ENCODE data around the gene ARPP21.

ARPP21 gene

DNA sequence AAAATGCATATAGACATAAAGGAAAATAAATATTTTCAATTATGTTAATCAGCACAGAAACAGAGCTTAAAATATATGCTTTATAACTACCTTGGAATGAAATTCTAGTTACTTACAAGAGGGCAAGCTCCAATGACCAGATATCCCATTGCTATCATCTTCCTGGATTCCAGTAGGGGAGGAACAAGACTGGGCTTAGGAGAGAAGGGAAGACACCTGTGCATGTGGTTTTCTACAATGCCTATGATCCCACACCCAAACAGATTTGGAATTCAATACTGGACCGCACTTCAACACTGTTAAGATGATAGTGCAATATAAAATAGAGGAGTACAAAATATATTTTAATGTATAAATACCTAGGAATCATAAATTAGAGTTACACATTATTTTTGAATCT, 79.6 kb downstream of the ARPP21 start:
- H3K4me1 ChIP-seq (ENCODE audit: control insufficient read depth, insufficient read depth, low read length), result no peaks in the 10 kb centered on the region
- H3K9me3 ChIP-seq (replicated peaks; ENCODE audit: low read length), result no peaks in the 10 kb centered on the region
- H3K4me2 ChIP-seq (ENCODE audit: low read length), result no peak overlapping the region
- H3K9ac ChIP-seq (ENCODE audit: low read depth, low read length), result no peak overlapping the region
- no peak overlapping the region for H3K4me3 ChIP-seq (ENCODE audit: low read length)
- H3K36me3 ChIP-seq (ENCODE audit: insufficient read depth, low read length), result no peaks in the 10 kb centered on the region
- no peaks in the 10 kb centered on the region for H3K27me3 ChIP-seq (ENCODE audit: control insufficient read depth, insufficient read depth, low read length)

DNA sequence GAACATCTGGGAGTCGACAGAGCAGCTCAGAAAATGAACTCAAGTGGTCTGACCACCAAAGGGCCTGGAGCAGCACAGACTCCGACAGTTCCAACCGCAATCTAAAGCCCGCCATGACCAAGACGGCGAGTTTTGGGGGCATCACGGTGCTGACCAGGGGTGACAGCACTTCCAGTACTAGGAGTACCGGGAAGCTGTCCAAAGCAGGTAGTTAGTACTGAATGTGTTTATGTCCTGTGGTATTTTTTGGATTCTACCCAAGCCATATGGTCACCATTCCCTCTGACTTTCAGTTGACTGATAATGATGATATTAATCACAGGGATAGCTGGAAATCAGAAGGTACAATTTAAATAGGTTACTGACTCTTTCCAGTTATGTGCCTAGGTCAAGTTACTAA, 82.3 kb downstream of the ARPP21 start:
- Histone ChIP-seq H3K4me2 (ENCODE audit: low read length) (no peak overlapping the region), H3K9me3 (replicated peaks; ENCODE audit: low read length) (no peaks in the 10 kb centered on the region), H3K27me3 (ENCODE audit: control insufficient read depth, insufficient read depth, low read length) (no peaks in the 10 kb centered on the region), H3K36me3 (ENCODE audit: insufficient read depth, low read length) (no peaks in the 10 kb centered on the region), H3K4me3 (ENCODE audit: low read length) (no peak overlapping the region), H3K9ac (ENCODE audit: low read depth, low read length) (no peak overlapping the region), H3K4me1 (ENCODE audit: control insufficient read depth, insufficient read depth, low read length) (no peaks in the 10 kb centered on the region)

DNA sequence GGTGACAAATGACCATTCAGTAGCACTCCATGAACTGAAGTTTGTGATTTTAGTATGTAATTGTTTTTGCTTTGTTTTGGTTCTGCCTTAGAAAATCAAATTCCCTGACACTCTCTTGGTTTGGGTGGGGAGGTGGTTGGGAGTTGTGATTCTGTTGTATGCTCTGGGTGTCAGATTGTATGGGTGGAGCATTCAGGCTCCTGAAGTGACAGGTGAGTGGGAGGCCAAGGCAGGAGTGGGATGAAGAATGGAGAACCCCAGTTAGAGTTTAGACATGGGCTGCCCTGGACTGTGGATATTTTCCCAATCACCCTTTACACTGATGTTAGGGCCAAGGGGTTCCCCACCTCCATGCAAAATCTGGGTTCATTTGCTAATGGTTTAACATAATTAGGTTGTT, 83.6 kb downstream of the ARPP21 start:
- Histone ChIP-seq H3K4me3 (ENCODE audit: low read length) (no peak overlapping the region), H3K27me3 (ENCODE audit: control insufficient read depth, insufficient read depth, low read length) (no peaks in the 10 kb centered on the region)

DNA sequence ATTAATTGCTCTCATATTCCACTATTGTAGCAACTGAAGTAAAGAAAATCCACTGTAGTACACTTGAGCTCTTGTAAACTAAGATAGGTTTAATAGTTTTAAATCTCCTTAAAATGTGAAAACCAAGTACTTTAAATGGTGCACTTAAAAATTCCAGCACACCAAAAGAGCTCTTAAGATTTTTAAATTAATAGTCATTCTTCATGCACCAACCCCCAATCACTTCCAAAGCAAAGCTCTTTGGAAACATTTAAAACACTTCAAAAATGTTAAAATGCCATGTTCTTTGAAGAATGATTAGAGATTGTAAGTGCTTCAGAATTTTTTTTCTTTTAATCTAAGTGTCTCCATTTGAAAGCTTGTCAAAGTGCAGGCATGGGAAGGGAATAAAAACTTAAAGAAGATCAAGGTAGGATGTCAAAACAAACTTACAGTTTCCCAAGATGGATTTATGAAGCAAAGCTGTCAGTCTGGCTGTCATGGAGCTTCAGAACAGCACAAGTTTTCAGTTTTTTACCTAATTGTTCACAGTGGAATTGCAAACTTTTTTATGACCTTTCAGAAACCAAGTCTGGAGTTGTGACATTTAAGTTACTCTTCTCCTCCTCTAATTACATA, 84.3 kb downstream of the ARPP21 start:
- Histone ChIP-seq H3K9ac (ENCODE audit: low read depth, low read length) (no peak overlapping the region), H3K4me3 (ENCODE audit: low read length) (no peak overlapping the region), H3K4me2 (ENCODE audit: low read length) (no peak overlapping the region), H3K36me3 (ENCODE audit: insufficient read depth, low read length) (no peaks in the 10 kb centered on the region), H3K4me1 (ENCODE audit: control insufficient read depth, insufficient read depth, low read length) (no peaks in the 10 kb centered on the region), H3K9me3 (replicated peaks; ENCODE audit: low read length) (no peaks in the 10 kb centered on the region), H3K27me3 (ENCODE audit: control insufficient read depth, insufficient read depth, low read length) (no peaks in the 10 kb centered on the region)

More for the DNA sequence above, 83.6 kb downstream of the ARPP21 start:
- H3K9ac ChIP-seq (ENCODE audit: low read depth, low read length), result no peak overlapping the region
- H3K36me3 ChIP-seq (ENCODE audit: insufficient read depth, low read length), result no peaks in the 10 kb centered on the region
- H3K9me3 ChIP-seq (replicated peaks; ENCODE audit: low read length), result no peaks in the 10 kb centered on the region
- no peaks in the 10 kb centered on the region for H3K4me1 ChIP-seq (ENCODE audit: control insufficient read depth, insufficient read depth, low read length)
- no peak overlapping the region for H3K4me2 ChIP-seq (ENCODE audit: low read length)

DNA sequence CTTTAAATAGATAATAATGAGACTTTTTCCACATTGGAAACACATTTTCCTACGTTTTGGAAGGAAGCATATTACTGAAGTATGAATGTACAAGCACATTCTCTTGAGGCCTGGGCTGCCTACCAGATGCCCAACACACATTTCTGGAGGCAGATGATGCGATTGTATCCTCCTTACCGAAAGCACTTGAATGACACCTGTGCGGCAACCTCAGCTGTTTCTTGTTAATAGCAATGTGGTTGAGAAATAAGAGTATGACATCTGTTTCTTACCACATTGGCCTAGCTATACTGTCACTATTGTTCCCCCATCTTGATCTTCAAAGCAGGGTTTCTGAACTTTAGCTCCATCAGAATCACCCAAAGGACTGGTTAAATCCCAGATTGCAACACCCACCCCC, 84.8 kb downstream of the ARPP21 start:
- Histone ChIP-seq H3K4me1 (ENCODE audit: control insufficient read depth, insufficient read depth, low read length) (no peaks in the 10 kb centered on the region), H3K27me3 (ENCODE audit: control insufficient read depth, insufficient read depth, low read length) (no peaks in the 10 kb centered on the region), H3K9me3 (replicated peaks; ENCODE audit: low read length) (no peaks in the 10 kb centered on the region), H3K4me2 (ENCODE audit: low read length) (no peak overlapping the region), H3K9ac (ENCODE audit: low read depth, low read length) (no peak overlapping the region), H3K36me3 (ENCODE audit: insufficient read depth, low read length) (no peaks in the 10 kb centered on the region), H3K4me3 (ENCODE audit: low read length) (no peak overlapping the region)

DNA sequence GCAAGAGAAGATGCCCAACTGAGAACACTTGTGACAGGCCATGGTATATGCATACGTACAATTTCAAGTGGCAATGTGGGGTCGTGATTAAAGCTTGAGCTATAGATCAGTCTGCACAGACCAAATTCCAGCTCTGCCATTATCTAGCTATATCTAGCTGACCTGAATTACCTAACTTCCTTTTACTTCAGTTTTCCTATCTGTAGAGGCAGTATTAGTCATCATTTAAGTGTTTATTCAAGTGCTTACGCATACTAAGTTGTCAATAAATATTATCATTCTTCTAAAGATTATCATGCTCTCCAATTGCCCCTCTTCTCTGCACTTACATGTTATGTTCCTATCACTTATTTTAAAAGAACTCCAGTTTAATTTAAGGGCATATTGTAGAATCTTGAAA, 87.9 kb downstream of the ARPP21 start:
- Histone ChIP-seq H3K9me3 (replicated peaks; ENCODE audit: low read length) (no peaks in the 10 kb centered on the region), H3K4me2 (ENCODE audit: low read length) (no peak overlapping the region), H3K4me1 (ENCODE audit: control insufficient read depth, insufficient read depth, low read length) (no peaks in the 10 kb centered on the region), H3K9ac (ENCODE audit: low read depth, low read length) (no peak overlapping the region), H3K4me3 (ENCODE audit: low read length) (no peak overlapping the region), H3K27me3 (ENCODE audit: control insufficient read depth, insufficient read depth, low read length) (no peaks in the 10 kb centered on the region), H3K36me3 (ENCODE audit: insufficient read depth, low read length) (no peaks in the 10 kb centered on the region)

DNA sequence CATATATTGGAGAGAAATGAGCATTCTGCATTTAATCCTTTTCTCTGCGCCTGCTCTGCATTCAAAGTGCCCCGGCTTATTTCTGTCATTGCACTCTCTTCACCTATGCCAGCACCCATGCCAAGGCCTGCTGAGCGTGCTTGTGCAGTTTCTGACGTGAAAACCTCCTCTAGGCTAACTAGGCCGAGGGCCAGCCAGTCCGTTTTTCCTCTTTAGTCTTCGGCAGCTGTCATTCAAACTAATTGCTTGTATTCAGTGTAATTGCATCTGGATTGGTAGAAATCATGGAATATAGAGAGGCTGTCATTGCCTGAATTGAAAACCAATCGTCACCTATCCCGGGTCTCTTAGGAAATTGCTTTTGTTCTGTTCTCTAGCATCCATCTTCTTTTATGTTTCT, 94.0 kb downstream of the ARPP21 start:
- H3K9me3 ChIP-seq (replicated peaks; ENCODE audit: low read length), result no peaks in the 10 kb centered on the region
- H3K9ac ChIP-seq (ENCODE audit: low read depth, low read length), result no peak overlapping the region
- no peak overlapping the region for H3K4me2 ChIP-seq (ENCODE audit: low read length)
- H3K4me3 ChIP-seq (ENCODE audit: low read length), result no peak overlapping the region
- no peaks in the 10 kb centered on the region for H3K36me3 ChIP-seq (ENCODE audit: insufficient read depth, low read length)
- H3K27me3 ChIP-seq (ENCODE audit: control insufficient read depth, insufficient read depth, low read length), result peaks cover 4% of the 10 kb centered on the region
- H3K4me1 ChIP-seq (ENCODE audit: control insufficient read depth, insufficient read depth, low read length), result no peaks in the 10 kb centered on the region

DNA sequence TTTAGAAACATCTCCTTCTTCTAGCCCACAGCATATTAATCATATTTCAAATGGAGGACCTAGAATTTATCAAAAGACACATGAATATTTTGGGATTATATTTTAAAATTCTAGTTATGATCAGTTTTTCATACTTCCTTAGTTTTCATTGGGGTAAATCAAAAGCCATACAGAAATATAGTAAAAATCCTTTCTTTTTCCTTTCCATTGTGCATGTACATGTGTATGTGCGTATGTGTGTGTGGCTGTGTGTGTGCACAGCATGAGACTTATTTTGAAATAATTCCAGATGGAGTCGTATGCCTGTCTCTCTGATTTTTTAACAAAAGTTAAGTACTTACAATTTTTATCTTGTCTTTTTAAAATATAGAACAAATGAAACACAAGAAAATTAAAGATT, 94.5 kb downstream of the ARPP21 start:
- Histone ChIP-seq H3K9me3 (replicated peaks; ENCODE audit: low read length) (no peaks in the 10 kb centered on the region), H3K4me3 (ENCODE audit: low read length) (no peak overlapping the region), H3K9ac (ENCODE audit: low read depth, low read length) (no peak overlapping the region), H3K27me3 (ENCODE audit: control insufficient read depth, insufficient read depth, low read length) (peaks cover 4% of the 10 kb centered on the region), H3K4me1 (ENCODE audit: control insufficient read depth, insufficient read depth, low read length) (peaks cover 2% of the 10 kb centered on the region), H3K36me3 (ENCODE audit: insufficient read depth, low read length) (no peaks in the 10 kb centered on the region), H3K4me2 (ENCODE audit: low read length) (no peak overlapping the region)

DNA sequence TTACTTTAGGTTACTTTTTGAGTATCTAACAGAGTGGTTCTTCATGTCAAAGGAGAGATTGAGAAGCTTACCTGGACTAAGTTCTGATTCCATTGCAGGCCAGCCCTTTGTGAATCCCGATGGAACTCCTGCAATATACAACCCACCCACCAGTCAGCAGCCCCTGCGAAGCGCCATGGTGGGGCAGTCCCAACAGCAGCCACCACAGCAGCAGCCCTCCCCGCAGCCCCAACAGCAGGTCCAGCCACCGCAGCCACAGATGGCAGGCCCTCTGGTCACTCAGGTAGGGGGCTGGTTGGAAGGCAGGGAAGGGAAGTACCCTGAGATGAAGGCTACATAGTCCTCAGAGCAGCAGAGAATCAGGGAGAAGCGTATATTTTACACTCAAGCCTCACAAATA, 97.8 kb downstream of the ARPP21 start:
- H3K36me3 ChIP-seq (ENCODE audit: insufficient read depth, low read length), result no peaks in the 10 kb centered on the region
- no peak overlapping the region for H3K4me2 ChIP-seq (ENCODE audit: low read length)
- no peak overlapping the region for H3K9ac ChIP-seq (ENCODE audit: low read depth, low read length)
- H3K9me3 ChIP-seq (replicated peaks; ENCODE audit: low read length), result no peaks in the 10 kb centered on the region
- H3K27me3 ChIP-seq (ENCODE audit: control insufficient read depth, insufficient read depth, low read length), result peaks cover 4% of the 10 kb centered on the region
- no peak overlapping the region for H3K4me3 ChIP-seq (ENCODE audit: low read length)
- H3K4me1 ChIP-seq (ENCODE audit: control insufficient read depth, insufficient read depth, low read length), result peaks cover 9% of the 10 kb centered on the region

DNA sequence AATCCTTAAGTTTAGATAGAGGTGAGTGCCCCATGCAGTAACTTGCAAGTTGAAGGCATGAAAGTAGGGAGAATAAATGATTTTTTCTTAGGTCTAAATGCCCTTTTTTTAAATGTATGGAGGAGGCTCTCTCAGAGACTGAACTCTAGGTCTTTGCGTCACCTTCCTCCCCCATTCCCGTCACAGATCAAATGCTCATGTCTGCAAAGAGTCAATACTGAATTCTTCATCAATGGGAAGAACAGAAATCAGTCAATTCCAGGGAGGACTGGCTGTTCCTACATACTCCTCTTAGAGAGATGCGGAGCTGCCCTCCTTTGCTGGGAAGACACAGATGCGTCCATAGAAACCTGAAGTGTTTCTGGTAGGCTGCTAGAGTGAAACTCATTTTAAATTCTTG, 98.2 kb downstream of the ARPP21 start:
- H3K9ac ChIP-seq (ENCODE audit: low read depth, low read length), result no peak overlapping the region
- no peaks in the 10 kb centered on the region for H3K36me3 ChIP-seq (ENCODE audit: insufficient read depth, low read length)
- H3K9me3 ChIP-seq (replicated peaks; ENCODE audit: low read length), result no peaks in the 10 kb centered on the region
- H3K4me2 ChIP-seq (ENCODE audit: low read length), result no peak overlapping the region
- peaks cover 9% of the 10 kb centered on the region for H3K4me1 ChIP-seq (ENCODE audit: control insufficient read depth, insufficient read depth, low read length)
- H3K27me3 ChIP-seq (ENCODE audit: control insufficient read depth, insufficient read depth, low read length), result peaks cover 4% of the 10 kb centered on the region
- no peak overlapping the region for H3K4me3 ChIP-seq (ENCODE audit: low read length)

DNA sequence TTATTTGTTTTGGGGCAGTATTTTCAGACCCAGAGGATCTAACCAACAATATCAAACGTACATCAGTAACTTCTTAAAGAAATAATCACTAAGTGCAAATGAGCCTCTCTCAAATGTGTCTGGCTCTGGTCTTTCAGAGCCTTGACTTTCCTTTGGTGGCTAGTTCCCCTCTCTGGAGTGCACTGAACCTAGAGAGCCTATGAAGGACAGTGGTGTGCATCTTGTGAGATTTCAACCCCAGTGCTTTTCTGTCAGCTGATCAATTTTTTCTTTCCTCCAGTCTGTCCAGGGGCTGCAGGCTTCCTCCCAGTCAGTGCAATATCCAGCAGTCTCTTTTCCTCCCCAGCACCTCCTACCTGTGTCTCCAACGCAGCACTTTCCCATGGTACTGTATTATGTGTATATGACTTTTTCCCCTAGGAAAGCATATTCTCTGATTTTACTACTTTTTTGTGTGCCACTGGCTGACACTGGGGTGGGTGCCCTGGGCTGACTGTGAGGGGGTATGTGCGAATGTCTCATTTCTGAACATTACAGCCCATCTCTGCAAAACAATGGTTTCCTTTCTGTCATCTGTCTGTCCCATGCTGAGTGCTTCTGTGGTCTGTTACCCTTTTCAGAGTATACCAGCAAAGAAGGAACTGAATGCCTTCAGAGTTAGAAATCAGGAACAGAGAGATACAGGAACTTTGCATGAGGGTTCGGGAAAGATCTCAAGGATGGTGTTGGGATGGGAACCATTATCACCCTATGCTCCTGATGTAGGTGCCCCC, 98.8 kb downstream of the ARPP21 start:
- Histone ChIP-seq H3K27me3 (ENCODE audit: control insufficient read depth, insufficient read depth, low read length) (peaks cover 4% of the 10 kb centered on the region), H3K9ac (ENCODE audit: low read depth, low read length) (no peak overlapping the region), H3K4me3 (ENCODE audit: low read length) (no peak overlapping the region), H3K4me1 (ENCODE audit: control insufficient read depth, insufficient read depth, low read length) (peaks cover 9% of the 10 kb centered on the region), H3K4me2 (ENCODE audit: low read length) (no peak overlapping the region), H3K9me3 (replicated peaks; ENCODE audit: low read length) (no peaks in the 10 kb centered on the region), H3K36me3 (ENCODE audit: insufficient read depth, low read length) (no peaks in the 10 kb centered on the region)
